GM18519 (cell line): ENCODE data around the gene MAB21L4.

ENCODE experiments used
- ATAC-seq: cut with Tn5 transposase; IDR thresholded peaks from one replicate; pipeline ENCODE4 v1.9.1; 2021; ENCODE audit warnings: mild to moderate bottlenecking, moderate library complexity; ENCODE audit not compliant: unreplicated experiment, low FRiP score

MAB21L4 gene

DNA sequence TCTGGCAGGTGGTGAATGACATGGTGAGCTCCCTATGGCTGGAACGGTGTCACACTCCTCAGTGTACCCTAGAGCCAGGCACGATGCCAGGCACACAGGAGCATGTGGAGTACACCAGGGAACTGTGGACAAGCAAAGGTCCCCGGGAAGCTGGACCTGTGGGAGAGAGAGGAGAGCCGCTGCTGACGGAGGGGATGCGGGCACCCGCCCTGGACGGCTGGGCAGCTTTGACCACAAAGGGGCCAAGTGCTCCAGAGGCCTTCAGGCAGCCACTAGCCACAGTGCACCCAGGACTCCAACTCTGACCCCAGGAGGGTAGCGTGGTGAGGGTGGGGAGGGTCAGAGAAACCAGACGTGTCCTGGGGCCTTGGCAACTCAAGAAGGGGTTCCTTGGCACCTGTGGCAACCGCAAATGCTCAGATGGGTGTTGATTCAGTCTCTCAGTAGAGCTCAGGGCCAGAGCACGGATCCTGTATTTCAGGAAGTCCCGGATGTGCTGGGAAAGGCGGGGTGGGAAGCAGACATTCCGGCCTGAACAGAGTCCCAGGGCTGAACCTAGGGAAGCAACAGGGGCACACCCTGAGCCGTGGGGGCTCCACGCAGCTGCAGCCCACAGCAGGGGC lies 2.3 kb upstream of the MAB21L4 start:
- no peak for ATAC-seq

- no peak for ATAC-seq
These were observed 1.1 kb upstream of the MAB21L4 start for GRCh38 chr2:240896871-240897692.

- no peak for ATAC-seq
These were observed 438 bp upstream of the MAB21L4 start for GRCh38 chr2:240896394-240896793.

DNA sequence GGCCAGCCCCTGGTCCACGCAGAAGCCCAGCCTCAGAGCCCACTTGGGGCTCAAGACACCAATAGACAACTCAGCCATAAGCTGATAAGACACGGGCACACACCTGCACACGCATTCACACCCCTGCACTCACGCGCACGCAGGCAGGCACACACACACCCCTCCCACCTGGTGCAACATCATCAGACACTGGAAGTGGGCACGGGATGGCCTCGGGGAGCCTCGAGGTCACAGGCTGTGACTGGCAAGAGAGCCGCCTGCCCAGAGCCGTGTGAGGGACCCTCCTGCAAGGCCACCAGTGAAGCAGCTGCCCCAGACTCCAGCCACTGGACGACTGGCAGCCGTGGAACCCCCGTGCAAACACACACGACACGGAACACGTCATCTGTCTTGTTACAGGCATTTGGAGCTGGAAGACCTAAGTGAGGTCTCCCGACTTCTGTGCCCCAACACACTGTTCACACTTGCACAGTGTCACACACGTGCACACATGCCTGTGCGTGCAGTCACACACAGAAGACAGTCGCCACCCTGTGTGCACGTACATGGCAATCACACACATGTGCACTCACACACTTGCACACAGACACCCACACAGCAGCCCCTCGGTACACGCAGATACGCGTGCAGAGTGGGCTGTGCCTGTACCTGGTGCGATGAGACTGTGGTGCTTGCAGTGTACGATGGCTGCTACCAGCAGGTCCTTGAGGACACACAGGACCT lies 959 bp downstream of the MAB21L4 start:
- no peak for ATAC-seq

DNA sequence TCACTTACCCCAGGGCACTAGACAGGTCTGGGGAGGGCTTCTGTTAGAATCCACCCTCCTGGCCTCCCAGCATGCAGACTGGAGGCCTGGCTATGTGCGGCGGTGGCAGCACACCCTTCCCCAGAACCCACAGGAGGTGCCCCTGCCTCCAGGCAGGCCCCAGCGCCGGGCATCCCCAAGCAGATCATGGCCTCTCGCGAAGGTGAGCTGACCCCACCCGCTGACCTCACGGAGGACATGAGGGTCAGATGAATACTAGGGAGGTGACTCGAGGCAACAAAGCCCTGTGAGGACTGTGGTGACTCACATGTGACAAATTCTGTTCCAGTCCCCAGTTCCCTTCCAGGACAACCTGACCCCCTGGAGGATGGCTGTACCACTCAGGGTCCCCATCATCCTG lies 1.9 kb downstream of the MAB21L4 start:
- no peak for ATAC-seq

- ATAC-seq: no peak
These were observed 2.6 kb downstream of the MAB21L4 start for GRCh38 chr2:240893363-240893844.

GRCh38 chr2:240892925-240893324 lies 3.0 kb downstream of the MAB21L4 start:
- no peak for ATAC-seq

DNA sequence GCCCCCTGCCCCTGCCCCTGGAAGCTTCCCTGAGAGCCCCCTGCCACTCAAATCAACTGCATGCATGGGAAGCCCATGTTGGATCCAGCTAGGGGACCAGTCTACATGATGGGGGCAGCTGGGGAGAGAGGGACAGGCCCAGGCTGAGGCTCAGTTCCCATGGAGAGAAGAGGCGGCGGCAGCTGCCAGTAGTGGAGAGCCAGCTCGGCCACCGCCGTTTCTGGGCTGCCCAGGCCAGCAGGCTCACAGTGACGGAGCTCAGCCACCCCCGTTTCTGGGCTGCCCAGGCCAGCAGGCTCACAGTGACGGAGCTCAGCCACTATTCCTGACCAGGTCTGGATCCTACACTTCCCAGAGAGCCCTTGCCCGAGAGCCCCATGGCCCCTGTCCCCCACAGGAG lies 3.6 kb downstream of the MAB21L4 start:
- ATAC-seq: no peak

DNA sequence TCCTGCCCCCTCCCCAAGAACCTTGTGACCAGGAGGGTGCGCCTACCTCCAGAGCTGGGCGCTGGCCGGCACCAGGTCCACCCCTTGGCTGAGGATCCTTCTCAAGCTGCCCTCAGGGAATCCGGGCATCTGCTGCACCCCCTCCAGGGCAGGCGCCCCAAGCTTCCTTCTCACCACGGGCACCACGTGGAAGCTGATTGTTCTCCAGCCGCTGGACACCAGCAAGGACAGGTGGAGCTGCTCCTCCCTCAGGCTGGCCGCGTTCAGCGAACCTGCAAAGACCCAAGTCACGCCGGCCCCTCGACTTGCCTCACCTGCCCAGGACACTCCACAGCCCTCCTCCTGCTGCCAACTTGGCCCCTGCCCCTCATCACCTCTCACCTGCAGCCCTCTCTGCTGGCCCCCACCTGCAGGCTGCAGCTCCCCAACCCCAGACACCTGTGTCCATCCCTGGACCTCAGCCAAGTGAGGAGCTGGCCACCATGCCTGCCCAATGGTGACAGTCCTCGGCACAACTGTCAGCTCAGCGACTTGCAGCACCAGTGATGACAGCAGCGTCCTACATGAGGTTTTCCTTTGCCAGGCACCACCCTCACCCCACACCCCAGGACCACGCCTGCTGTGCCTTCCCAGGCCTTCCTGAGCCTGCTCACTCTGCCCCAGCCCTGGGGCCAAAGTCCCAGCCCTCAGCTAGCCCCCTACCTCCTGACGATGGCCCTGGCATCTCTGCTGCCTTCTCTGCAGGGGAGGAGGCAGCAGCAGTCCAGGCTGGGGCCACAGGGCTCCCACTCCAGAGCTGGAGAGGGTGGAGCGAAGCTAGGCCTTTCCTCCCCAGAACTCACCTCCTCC lies 4.2 kb downstream of the MAB21L4 start:
- no peak for ATAC-seq

DNA sequence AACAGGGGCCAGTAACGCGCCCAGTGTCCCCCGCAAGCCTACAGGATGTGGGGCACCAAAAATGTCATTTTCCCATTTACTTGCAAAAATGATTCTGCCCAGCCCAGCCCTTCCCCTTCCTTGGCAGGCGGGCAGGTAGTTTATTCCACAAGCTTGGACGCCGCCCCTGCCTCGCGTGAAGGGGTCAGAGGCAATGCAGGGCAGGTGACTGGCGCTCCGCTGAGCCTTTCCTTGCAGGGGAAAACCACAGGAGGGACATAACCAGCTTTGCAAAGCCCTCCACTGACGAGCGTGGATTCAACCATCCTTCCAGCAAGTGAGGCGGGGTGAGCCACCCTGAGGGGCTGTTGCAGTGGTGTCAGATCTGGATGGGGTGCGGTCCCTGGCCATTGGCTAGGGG lies 5.3 kb downstream of the MAB21L4 start:
- no peak for ATAC-seq

GRCh38 chr2:240889601-240890560 lies 6.1 kb downstream of the MAB21L4 start:
- no peak for ATAC-seq

DNA sequence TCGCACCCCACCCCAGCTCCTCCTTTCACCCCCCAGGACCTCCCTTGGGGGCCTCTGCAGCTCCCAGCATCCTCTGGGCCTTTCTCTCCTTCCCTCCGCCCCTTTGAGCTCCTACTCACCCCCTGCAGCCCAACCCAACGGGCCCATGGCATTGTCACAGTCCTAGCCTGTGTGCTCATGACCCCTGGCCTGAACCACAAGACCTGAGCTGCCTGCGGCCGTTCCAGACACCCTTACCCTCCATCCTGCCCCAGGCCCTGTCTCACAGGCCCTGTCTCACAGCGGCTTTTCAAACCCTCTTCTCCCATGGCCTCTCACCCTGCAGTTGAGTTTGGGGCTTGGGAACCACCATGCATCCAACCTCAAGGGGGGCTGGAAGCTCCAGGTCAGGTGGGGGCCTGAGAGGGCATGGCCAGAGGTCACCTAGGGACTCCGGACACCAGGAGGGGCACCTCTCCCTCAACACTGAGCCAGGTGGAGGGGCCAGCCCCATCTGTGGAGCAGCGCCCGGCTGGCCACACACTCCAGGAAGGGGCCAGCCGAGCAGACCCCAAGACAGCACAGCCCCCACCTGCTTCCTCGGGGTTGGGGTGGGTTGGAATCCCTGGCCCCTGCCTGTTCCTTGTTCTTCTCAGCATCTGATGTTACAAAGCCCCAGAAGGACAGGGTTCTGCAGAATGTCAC lies 6.9 kb downstream of the MAB21L4 start:
- ATAC-seq: no peak

DNA sequence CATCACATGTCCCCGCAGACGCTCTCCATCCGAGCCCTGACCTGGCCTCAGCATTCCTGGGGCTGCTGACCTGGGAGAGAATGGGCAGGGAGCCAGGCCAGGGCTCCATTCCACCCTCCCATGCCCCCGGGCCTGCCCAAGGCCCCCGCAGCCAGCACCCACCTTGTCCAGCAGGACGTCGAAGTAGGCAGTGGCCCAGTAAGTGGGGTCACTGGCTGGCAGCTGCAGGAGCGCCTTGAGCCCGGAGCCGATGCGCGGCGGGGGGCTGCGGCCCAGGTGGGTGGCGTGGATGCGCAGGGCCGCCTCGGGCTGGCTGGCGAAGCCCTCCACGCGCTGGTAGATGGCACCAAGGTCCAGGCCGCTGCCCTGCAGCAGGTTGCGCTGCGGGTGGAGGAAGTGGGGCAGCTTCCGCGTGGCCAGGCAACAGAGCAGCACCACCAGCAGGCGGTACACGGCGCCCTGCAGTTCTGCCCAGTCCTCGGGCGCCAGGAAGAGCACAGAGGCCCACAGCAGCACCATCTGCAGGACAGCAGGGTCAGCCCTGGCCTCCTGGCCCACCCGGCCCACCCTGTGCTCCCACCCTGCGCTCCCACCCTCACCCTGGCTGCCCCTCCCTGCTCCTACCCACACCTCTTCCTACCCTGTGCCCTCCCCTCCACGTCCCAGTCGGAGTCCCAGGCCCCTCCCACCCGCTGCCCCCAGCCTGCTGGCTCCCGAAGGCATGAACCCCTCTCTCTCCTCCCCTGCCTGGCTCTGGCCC lies 7.6 kb downstream of the MAB21L4 start:
- no peak for ATAC-seq

- ATAC-seq: no peak
These were observed 8.3 kb downstream of the MAB21L4 start for GRCh38 chr2:240887631-240888030.

DNA sequence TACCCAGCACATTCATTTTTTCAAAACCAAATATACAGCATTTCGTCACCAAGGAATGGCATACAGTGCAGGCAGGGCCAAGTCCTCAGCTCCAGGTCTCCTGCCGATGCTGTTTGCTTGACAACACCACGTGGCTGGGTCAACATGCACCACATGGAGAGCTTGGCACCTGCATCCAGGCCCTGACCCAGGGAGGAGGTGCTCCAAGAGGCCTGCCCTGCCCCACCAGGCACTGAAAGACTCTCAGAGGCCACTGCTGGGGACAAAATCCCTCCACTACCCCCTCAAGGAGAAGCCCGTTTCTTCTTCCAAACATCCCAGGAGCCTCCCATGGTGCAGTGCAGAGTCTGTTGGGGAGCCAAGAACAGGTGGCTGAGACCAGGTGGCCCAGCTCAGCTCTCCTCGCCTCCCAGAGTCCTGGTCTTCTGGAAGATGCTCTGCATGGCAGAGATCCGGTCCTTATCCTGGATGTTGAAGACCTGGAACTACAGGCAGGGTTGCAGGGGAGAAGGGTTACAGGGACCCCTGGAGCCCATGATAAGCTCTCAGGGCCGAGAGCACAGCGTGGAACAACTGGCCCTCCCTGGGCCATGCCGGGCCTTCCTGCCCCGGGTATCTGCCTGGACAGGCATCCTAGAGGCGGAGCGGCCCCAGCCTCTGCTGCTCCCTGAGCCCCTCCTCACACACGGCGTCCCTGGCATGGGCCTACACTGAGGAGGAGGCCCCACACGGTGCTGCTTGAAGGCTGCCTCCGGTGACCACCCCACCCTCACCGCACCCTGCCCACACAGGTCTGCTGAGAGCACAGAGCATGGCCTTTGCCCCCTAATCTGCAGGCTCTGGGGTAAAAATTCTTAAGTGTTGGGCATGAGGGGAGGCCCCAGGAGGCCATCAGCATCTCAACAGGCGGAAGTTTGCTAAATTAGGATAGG lies 9.0 kb downstream of the MAB21L4 start:
- ATAC-seq: no peak

DNA sequence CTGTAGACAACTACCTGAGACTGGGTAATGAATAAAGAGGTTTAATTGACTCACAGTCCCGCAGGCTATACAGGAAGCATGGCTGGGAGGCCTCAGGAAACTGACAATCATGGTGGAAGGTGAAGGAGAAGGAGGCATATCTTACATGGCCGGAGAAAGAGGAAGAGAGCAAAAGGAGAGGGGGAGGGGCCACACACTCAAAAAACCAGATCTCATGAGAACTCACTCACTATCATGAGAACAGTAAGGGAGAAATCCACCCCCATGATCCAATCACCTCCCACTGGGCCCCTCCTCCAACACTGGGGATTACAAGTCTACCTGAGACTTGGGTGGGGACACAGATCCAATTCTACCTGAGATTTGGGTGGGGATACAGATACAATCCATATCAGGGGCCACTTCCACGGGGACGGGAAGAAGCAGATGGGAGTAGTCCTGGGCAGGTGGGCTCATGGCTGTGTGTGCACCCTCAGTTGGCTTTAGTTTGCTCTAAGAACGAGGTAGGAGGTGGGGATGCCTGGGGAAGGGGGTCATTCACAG lies 9.9 kb downstream of the MAB21L4 start:
- ATAC-seq: no peak

DNA sequence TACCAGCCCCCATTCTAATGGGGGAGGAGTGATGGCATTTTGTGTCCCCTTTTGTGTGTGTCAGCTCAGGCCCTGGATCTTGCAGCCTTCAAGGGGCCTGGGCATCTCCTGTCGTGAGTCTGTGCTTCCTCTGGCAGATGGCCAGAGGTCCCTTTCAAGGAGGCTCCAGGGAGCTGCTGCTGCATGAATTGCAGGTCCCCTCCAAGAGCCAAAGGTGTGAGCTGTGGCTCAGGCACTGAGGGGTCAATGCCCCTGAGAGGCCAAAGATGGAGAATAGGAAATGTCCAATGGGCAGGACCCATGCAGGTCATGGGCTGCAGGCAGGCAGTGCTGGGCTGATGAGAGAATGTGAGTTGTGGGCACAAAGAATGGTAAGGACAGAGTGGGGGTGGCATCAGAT lies 10.4 kb downstream of the MAB21L4 start:
- no peak for ATAC-seq
